ENCODE data around the gene ARHGAP28. TPM values are rescaled to one million over a fixed set of nuclear protein-coding genes. Genes with fewer than 3 reads are reported as not detected.

Gene ARHGAP28
- total RNA-seq, 1 experiment from 2014 or later = 0.37 TPM

GRCh38 chr18:6960656-6961055 is 231.1 kb downstream of the ARHGAP28 start:
- peak; percentile 87 for DNase-seq (ENCODE audit: low read depth)

GRCh38 chr18:6961331-6961730 is 231.8 kb downstream of the ARHGAP28 start:
- DNase-seq (ENCODE audit: low read depth) = peak; percentile 55

- no peak for DNase-seq (ENCODE audit: low read depth)
These were observed 233.3 kb downstream of the ARHGAP28 start for GRCh38 chr18:6962571-6963451.

- no peak for DNase-seq (ENCODE audit: low read depth)
These were observed 234.1 kb downstream of the ARHGAP28 start for GRCh38 chr18:6963452-6964097.
